ENCODE measurements around the gene LARGE2.
A peak's percentile ranks its signal among the peaks of the same experiment; 100 is the strongest.

LARGE2 gene

GRCh38 chr11:45949992-45950407 lies 27.5 kb downstream of the LARGE2 start:
- Histone ChIP-seq H3K4me3 (ENCODE audit: low read depth in 1 of 2, low read length in 1 of 2) (no peak overlapping the region), H3K27me3 (no peaks in the 10 kb centered on the region), H3K9me3 (no peaks in the 10 kb centered on the region), H3K27ac (no peak overlapping the region), H3K4me1 (ENCODE audit: control insufficient read depth in 1 of 2, insufficient read depth in 1 of 2, low read depth in 1 of 2, low read length in 1 of 2) (no peaks in the 10 kb centered on the region), H3K36me3 (peaks cover 95% of the 10 kb centered on the region)
- no peak for TF ChIP-seq CTCF (IDR thresholded peaks at IDR 0.05)

- Histone ChIP-seq H3K4me1 (ENCODE audit: control insufficient read depth in 1 of 2, insufficient read depth in 1 of 2, low read depth in 1 of 2, low read length in 1 of 2) (peaks cover 0 to 8% of the 10 kb centered on the region in 2 experiments), H3K4me3 (ENCODE audit: low read depth in 1 of 2, low read length in 1 of 2) (no peak overlapping the region), H3K9me3 (no peaks in the 10 kb centered on the region), H3K27ac (no peak overlapping the region), H3K27me3 (no peaks in the 10 kb centered on the region), H3K36me3 (peaks cover 49% of the 10 kb centered on the region)
- TF ChIP-seq CTCF (IDR thresholded peaks at IDR 0.05), result no peak
Observed at GRCh38 chr11:45959851-45960250, 37.4 kb downstream of the LARGE2 start.

GRCh38 chr11:45960387-45961095 lies 38.1 kb downstream of the LARGE2 start:
- Histone ChIP-seq H3K4me1 (ENCODE audit: control insufficient read depth in 1 of 2, insufficient read depth in 1 of 2, low read depth in 1 of 2, low read length in 1 of 2) (peaks cover 0 to 8% of the 10 kb centered on the region in 2 experiments), H3K36me3 (peaks cover 49% of the 10 kb centered on the region), H3K27me3 (no peaks in the 10 kb centered on the region), H3K4me3 (ENCODE audit: low read depth in 1 of 2, low read length in 1 of 2) (no peak overlapping the region), H3K27ac (no peak overlapping the region), H3K9me3 (no peaks in the 10 kb centered on the region)
- no peak for TF ChIP-seq CTCF (IDR thresholded peaks at IDR 0.05)

- no peak for TF ChIP-seq CTCF (IDR thresholded peaks at IDR 0.05)
- Histone ChIP-seq H3K9me3 (no peaks in the 10 kb centered on the region), H3K27me3 (no peaks in the 10 kb centered on the region)
Observed at GRCh38 chr11:45961751-45962240, 39.3 kb downstream of the LARGE2 start.

GRCh38 chr11:45964911-45965389 lies 42.5 kb downstream of the LARGE2 start:
- peaks cover 91% of the 10 kb centered on the region for H3K36me3 ChIP-seq

More at GRCh38 chr11:45961751-45962240, 39.3 kb downstream of the LARGE2 start:
- H3K36me3 ChIP-seq, result peaks cover 60% of the 10 kb centered on the region
- no peak overlapping the region for H3K27ac ChIP-seq
- peaks cover 0 to 8% of the 10 kb centered on the region in 2 experiments for H3K4me1 ChIP-seq (ENCODE audit: control insufficient read depth in 1 of 2, insufficient read depth in 1 of 2, low read depth in 1 of 2, low read length in 1 of 2)
- H3K4me3 ChIP-seq (ENCODE audit: low read depth in 1 of 2, low read length in 1 of 2), result no peak overlapping the region

More at GRCh38 chr11:45964911-45965389, 42.5 kb downstream of the LARGE2 start:
- peaks cover 0 to 6% of the 10 kb centered on the region in 2 experiments for H3K4me1 ChIP-seq (ENCODE audit: control insufficient read depth in 1 of 2, insufficient read depth in 1 of 2, low read depth in 1 of 2, low read length in 1 of 2)
- H3K9me3 ChIP-seq, result no peaks in the 10 kb centered on the region
- no peaks in the 10 kb centered on the region for H3K27me3 ChIP-seq
- H3K27ac ChIP-seq, result no peak overlapping the region
- TF ChIP-seq CTCF (IDR thresholded peaks at IDR 0.05), result peak; percentile 76
- no peak overlapping the region for H3K4me3 ChIP-seq (ENCODE audit: low read depth in 1 of 2, low read length in 1 of 2)

Measured in neutrophil (primary cell).